ENCODE data around the gene TFEB. TPM values are rescaled to one million over a fixed set of nuclear protein-coding genes. Genes with fewer than 3 reads are reported as not detected.
"Not testable (repeated sequence)": the region's sequence is repeated elsewhere in the genome, so short reads cannot be mapped to it uniquely, and the experiment has no call there.

The TFEB gene
- total RNA-seq, 1 donor from 2014 or later = 3.1 TPM

DNA sequence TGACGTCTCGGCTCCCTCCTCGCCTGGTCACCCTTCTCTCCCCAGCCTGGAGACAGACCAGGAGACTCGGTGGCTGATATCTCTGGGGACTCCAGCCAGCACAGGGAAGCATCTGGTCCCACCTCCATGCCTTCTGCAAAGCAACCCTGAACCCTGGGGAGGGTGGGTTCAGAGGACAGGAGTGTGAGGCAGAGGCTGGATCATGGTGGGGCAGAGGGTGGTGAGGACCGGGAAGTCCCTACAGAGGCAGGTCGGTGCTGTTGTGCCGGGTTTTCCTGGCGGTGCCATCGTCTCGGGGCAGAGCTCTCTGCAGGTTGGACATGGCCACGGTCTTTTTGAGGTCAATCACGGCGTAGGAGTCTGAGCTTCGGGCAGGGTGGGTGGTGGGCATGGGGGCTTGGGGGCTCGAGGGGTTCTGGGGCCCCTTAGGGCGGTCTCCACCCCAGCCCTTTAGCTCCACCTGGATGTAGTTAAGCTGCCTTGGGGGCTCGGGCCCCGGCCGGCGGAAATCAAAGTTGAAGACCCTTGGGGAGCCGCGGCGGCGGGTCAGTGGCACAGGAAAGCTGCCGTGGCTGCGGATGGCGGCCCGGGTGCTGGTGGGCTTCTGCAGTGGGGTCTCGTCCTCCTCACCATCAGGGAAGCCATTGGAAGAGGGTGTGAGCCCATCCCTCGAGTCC, 35.1 kb upstream of the TFEB start:
- Mint-ChIP-seq H3K4me1 (ENCODE audit: low read depth, unreplicated experiment) (peaks cover 2% of the 10 kb centered on the region), H3K9me3 (ENCODE audit: unreplicated experiment) (peaks cover 2% of the 10 kb centered on the region), H3K27ac (ENCODE audit: unreplicated experiment) (no peak overlapping the region), H3K4me3 (ENCODE audit: unreplicated experiment) (no peak overlapping the region), H3K36me3 (ENCODE audit: unreplicated experiment) (peaks cover 5% of the 10 kb centered on the region), H3K27me3 (ENCODE audit: unreplicated experiment) (peaks cover 1% of the 10 kb centered on the region)
- no peak for DNase-seq
- TF ChIP-seq, protein P1, sequence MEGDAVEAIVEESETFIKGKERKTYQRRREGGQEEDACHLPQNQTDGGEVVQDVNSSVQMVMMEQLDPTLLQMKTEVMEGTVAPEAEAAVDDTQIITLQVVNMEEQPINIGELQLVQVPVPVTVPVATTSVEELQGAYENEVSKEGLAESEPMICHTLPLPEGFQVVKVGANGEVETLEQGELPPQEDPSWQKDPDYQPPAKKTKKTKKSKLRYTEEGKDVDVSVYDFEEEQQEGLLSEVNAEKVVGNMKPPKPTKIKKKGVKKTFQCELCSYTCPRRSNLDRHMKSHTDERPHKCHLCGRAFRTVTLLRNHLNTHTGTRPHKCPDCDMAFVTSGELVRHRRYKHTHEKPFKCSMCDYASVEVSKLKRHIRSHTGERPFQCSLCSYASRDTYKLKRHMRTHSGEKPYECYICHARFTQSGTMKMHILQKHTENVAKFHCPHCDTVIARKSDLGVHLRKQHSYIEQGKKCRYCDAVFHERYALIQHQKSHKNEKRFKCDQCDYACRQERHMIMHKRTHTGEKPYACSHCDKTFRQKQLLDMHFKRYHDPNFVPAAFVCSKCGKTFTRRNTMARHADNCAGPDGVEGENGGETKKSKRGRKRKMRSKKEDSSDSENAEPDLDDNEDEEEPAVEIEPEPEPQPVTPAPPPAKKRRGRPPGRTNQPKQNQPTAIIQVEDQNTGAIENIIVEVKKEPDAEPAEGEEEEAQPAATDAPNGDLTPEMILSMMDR (IDR thresholded peaks at IDR 0.05; ENCODE audit: partially characterized antibody, unreplicated experiment) = no peak

DNA sequence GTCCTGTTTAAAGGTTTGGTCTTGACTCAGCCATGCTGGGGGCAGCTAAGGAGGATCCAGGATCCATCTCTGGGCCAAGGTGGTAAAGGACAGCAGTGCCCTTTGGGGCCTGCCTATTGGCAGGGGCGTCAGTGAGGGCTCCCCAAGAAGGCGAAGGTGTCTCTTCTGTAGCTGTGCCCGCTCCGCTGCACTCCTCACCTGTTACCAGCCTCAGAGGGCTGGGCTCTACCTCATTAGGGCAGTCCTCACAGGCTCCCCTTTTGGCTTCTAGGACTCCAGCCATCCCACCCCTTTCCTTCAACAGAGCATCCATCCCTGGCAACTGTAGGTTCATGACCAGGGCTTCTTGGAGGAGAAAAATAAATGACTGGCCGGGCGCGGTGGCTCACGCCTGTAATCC, 34.0 kb upstream of the TFEB start:
- H3K4me3 Mint-ChIP-seq (ENCODE audit: unreplicated experiment) = no peak overlapping the region
- H3K27me3 Mint-ChIP-seq (ENCODE audit: unreplicated experiment) = peaks cover 1% of the 10 kb centered on the region
- H3K36me3 Mint-ChIP-seq (ENCODE audit: unreplicated experiment) = peaks cover 5% of the 10 kb centered on the region
- DNase-seq = no peak
- H3K4me1 Mint-ChIP-seq (ENCODE audit: low read depth, unreplicated experiment) = peaks cover 2% of the 10 kb centered on the region
- TF ChIP-seq, protein P1 (IDR thresholded peaks at IDR 0.05; ENCODE audit: partially characterized antibody, unreplicated experiment) = no peak
- H3K27ac Mint-ChIP-seq (ENCODE audit: unreplicated experiment) = no peak overlapping the region
- H3K9me3 Mint-ChIP-seq (ENCODE audit: unreplicated experiment) = peaks cover 3% of the 10 kb centered on the region

DNA sequence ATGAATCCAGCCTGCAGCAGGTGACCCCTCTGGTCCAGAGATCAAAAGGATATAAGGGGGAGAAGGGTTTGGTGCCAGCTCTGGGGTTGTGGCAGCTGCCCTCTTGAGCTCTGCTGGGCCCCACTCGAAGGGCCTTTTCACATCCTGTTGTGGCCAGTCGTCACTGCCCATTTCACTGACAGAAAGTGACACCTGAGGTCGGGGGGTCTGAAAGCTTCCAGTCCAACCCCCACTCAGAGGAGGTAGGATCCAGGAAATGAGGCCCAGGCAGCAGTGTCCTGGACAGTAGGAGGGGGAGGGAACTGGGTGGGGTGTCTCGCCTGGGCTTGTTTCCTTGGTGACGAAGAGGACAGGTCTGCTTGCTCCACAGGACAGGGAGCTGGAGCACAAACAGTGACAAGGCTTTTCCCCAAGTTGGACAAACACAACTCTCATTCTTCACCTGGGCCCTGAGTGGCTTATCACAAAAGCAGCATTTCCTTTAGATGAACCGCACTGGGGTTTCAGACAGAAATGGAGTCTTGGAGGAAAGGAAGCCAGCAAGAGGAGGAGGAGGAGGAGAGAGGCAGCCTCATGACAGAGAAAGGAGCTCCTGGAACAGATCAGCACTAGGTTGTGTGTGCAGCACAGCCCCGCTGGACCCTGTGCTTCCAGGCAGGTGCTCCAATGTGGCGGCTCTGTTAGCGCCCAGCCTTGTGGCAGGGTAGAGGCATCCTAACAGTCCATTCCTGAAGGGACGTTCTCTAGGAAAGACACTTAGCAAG, 33.3 kb upstream of the TFEB start:
- Mint-ChIP-seq H3K4me3 (ENCODE audit: unreplicated experiment) (no peak overlapping the region), H3K4me1 (ENCODE audit: low read depth, unreplicated experiment) (peaks cover 7% of the 10 kb centered on the region), H3K27me3 (ENCODE audit: unreplicated experiment) (peaks cover 1% of the 10 kb centered on the region), H3K27ac (ENCODE audit: unreplicated experiment) (no peak overlapping the region), H3K9me3 (ENCODE audit: unreplicated experiment) (peaks cover 6% of the 10 kb centered on the region), H3K36me3 (ENCODE audit: unreplicated experiment) (peaks cover 5% of the 10 kb centered on the region)
- DNase-seq = no peak
- TF ChIP-seq, protein P1 (IDR thresholded peaks at IDR 0.05; ENCODE audit: partially characterized antibody, unreplicated experiment) = no peak

DNA sequence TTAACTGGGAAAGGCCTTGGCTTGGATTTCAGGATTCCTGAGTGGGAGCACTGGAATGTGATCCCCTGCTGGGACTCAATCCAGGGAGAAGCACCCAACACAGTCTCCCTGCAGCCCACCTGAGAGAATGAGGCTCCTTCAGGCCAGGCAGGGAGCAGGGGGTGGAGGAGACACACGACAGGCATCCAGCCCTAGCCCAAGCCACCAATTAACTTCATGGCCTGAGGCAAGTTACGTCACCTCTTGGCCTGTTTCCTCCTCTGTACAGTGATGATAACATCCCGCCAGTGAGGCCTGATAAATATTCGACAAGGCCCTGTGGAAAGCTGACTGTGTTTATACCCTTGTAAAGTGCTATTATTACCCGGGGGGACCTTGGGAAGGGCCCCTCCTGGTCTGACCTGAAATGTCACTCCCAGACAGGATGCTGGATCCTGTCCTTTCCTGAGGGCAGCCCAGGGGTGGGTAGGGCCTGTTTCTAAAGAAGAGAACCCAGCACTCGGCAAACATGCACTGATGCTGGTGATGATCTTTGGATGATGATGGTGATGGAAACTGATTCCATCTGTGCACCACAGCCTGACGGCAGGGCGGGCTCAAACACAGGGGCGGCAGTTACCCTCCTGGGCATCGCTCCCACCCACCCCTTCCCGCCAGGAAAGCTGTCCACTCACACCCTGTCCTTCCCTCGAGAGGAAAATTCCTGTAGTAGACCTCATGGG, 31.9 kb upstream of the TFEB start:
- TF ChIP-seq, protein P1 (IDR thresholded peaks at IDR 0.05; ENCODE audit: partially characterized antibody, unreplicated experiment) = no peak
- no peak overlapping the region for H3K27ac Mint-ChIP-seq (ENCODE audit: unreplicated experiment)
- H3K4me3 Mint-ChIP-seq (ENCODE audit: unreplicated experiment) = no peak overlapping the region
- no peak for DNase-seq
- peaks cover 5% of the 10 kb centered on the region for H3K36me3 Mint-ChIP-seq (ENCODE audit: unreplicated experiment)
- H3K27me3 Mint-ChIP-seq (ENCODE audit: unreplicated experiment) = peaks cover 1% of the 10 kb centered on the region
- peaks cover 6% of the 10 kb centered on the region for H3K9me3 Mint-ChIP-seq (ENCODE audit: unreplicated experiment)
- peaks cover 8% of the 10 kb centered on the region for H3K4me1 Mint-ChIP-seq (ENCODE audit: low read depth, unreplicated experiment)

DNA sequence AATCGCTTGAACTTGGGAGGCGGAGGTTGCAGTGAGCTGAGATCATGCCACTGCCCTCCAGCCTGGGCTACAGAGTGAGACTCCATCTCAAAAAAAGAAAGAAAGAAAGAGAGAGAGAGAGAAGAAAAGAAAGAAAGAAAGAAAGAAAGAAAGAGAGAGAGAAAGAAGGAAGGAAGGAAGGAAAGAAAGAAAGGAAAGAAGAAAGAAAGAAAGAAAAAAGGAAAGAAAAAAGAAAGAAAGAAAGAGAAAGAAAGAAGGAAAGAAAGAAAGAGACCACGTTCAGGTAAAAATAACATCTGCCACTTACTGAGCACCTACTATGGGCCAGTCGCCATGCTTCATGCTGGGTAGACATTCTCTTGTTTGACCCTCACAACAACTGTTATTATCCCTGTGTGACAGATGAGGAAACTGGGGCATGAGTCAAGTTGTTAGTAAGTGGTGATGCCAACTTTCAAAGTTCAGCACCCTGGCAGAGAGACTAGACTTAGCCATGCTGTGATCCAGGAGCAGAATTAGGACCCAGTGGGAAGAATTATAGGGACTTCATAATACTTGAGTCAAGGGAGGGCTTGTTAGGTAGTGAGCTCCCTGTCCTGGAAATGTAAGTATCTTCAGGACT, 30.7 kb upstream of the TFEB start:
- not testable (repeated sequence) for H3K36me3 Mint-ChIP-seq (ENCODE audit: unreplicated experiment); H3K9me3 Mint-ChIP-seq (ENCODE audit: unreplicated experiment); H3K4me3 Mint-ChIP-seq (ENCODE audit: unreplicated experiment); H3K4me1 Mint-ChIP-seq (ENCODE audit: low read depth, unreplicated experiment); H3K27ac Mint-ChIP-seq (ENCODE audit: unreplicated experiment); DNase-seq; H3K27me3 Mint-ChIP-seq (ENCODE audit: unreplicated experiment)

Data from glutamatergic neuron (in vitro differentiated cells).